OCI-LY7 (cell line): Measurements from ENCODE around the gene BCL2L15.

Experiments
- EZH2phosphoT487 ChIP-seq: fragments of 200-600 bp; sonication (generic); IDR thresholded peaks from 2 replicates; pipeline ENCODE4 v1.6.1; 2018; ENCODE audit warnings: low read depth, borderline replicate concordance, mild to moderate bottlenecking, mixed run types, antibody characterized with exemption, low read length, moderate library complexity, mixed read lengths
- TF ChIP-seq, protein P1 (sequence below): fragments of 200-600 bp; sonication (generic); conservative IDR thresholded peaks from 2 replicates; pipeline ENCODE4 v1.5.1; 2014; ENCODE audit warnings: mild to moderate bottlenecking, antibody characterized with exemption, low read length, moderate library complexity, mixed read lengths

DNA sequence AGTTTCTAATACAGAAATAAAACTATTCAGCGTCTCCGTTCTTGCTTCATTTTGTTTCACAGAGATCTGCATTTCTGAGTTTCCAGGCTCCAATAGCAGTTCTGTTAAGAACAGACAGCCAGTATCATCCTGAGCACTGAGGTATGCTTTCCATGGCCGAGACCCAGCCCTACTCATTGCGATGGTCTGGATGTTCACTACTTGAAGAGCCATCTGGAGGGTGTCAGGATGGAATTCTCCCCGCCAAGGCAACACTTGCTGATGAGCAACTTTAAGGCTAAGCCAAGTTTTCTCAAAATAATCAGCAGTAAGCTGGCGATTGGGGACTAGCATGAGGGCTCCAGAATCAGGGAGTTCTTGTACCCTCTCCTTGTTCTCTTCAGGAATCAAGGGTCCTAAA lies 7.7 kb upstream of the BCL2L15 start:
- TF ChIP-seq, protein P1, sequence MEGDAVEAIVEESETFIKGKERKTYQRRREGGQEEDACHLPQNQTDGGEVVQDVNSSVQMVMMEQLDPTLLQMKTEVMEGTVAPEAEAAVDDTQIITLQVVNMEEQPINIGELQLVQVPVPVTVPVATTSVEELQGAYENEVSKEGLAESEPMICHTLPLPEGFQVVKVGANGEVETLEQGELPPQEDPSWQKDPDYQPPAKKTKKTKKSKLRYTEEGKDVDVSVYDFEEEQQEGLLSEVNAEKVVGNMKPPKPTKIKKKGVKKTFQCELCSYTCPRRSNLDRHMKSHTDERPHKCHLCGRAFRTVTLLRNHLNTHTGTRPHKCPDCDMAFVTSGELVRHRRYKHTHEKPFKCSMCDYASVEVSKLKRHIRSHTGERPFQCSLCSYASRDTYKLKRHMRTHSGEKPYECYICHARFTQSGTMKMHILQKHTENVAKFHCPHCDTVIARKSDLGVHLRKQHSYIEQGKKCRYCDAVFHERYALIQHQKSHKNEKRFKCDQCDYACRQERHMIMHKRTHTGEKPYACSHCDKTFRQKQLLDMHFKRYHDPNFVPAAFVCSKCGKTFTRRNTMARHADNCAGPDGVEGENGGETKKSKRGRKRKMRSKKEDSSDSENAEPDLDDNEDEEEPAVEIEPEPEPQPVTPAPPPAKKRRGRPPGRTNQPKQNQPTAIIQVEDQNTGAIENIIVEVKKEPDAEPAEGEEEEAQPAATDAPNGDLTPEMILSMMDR, result no peak
- no peak for TF ChIP-seq EZH2phosphoT487
